Measurements from ENCODE around the gene TNK1. TPM values are rescaled to one million over a fixed set of nuclear protein-coding genes. Genes with fewer than 3 reads are reported as not detected.

TNK1 gene
- total and polyA plus RNA-seq, 7 donors, result 0.56 to 1.7 (median 0.82) TPM

DNA sequence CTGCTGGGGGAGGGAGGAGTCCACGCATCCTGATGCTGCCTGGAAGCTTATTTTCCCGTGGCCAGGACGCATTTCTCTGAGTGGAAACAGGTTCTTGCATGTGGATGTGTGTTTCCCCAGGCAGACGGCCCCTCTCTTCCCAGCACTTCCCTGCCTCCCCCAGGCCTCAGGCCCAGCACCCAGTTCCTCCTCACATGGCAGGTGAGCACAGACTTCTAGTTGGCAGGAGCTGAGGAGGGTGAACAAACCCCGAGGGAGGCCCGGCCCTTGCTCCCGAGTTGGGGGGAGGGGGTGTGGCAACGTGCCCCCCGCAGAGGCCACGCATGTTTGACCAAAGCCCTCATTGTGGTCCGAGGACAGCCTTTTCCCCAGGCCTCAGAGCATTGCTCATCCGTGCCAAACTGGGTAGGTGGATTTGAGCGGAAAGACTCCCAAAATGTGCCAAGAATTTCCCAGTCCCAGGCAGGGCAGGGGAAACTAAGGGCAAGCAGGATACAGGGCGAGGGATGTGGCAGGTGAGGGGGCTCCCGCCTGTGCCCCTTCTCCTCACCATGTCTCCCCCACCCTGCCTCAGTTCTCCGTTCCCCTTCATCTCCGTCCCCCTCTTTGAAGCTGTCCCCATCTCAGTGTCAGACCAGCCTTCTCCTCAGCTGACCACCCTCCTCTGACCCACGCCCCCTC, 37.7 kb downstream of the TNK1 start:
- intact Hi-C loops (cut with DNase I), result no loop called here
- DNase-seq (no peak), ATAC-seq (no peak)
- Histone ChIP-seq H3K27ac (no peak overlapping the region), H3K36me3 (ENCODE audit: insufficient read depth in 1 of 2, low read depth in 1 of 2) (peaks cover 0 to 5% of the 10 kb centered on the region in 2 donors), H3K4me3 (no peak overlapping the region), H3K27me3 (ENCODE audit: insufficient read depth in 3 of 3, low read length in 2 of 3) (no peaks in the 10 kb centered on the region), H3K4me1 (no peaks in the 10 kb centered on the region), H3K9me3 (no peaks in the 10 kb centered on the region)
- 65 to 71% (median 68%) methylated on average over 17 to 18 of the region's 18 CpGs for WGBS, 3 donors
- TF ChIP-seq, protein P1, sequence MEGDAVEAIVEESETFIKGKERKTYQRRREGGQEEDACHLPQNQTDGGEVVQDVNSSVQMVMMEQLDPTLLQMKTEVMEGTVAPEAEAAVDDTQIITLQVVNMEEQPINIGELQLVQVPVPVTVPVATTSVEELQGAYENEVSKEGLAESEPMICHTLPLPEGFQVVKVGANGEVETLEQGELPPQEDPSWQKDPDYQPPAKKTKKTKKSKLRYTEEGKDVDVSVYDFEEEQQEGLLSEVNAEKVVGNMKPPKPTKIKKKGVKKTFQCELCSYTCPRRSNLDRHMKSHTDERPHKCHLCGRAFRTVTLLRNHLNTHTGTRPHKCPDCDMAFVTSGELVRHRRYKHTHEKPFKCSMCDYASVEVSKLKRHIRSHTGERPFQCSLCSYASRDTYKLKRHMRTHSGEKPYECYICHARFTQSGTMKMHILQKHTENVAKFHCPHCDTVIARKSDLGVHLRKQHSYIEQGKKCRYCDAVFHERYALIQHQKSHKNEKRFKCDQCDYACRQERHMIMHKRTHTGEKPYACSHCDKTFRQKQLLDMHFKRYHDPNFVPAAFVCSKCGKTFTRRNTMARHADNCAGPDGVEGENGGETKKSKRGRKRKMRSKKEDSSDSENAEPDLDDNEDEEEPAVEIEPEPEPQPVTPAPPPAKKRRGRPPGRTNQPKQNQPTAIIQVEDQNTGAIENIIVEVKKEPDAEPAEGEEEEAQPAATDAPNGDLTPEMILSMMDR (IDR thresholded peaks at IDR 0.05), result no peak

GRCh38 chr17:7419819-7420610, 39.1 kb downstream of the TNK1 start, which contains the start of gene SPEM1:
SPEM1 (plus strand) TSS chr17:7420324; CDS start chr17:7420385, 61 bp downstream.
- no peaks in the 10 kb centered on the region for H3K4me1 ChIP-seq
- WGBS, 3 donors, result 75 to 79% (median 77%) methylated on average over 17 of the region's 17 CpGs
- H3K27ac ChIP-seq, result no peak within 1 kb of the TSS
- H3K27me3 ChIP-seq (ENCODE audit: insufficient read depth in 3 of 3, low read length in 2 of 3), result no peaks in the 10 kb centered on the region
- intact Hi-C loops (cut with DNase I), result no loop called here
- no peak for DNase-seq
- TF ChIP-seq, protein P1 (IDR thresholded peaks at IDR 0.05), result no peak
- no peak for ATAC-seq
- no peak within 1 kb of the TSS for H3K4me3 ChIP-seq
- no peaks in the 10 kb centered on the region for H3K9me3 ChIP-seq
- H3K36me3 ChIP-seq (ENCODE audit: insufficient read depth in 1 of 2, low read depth in 1 of 2), result no peaks in the 10 kb centered on the region

- intact Hi-C loops (cut with DNase I), result no loop called here
- DNase-seq (no peak), ATAC-seq (no peak)
- Histone ChIP-seq H3K4me1 (no peaks in the 10 kb centered on the region), H3K27ac (no peak overlapping the region), H3K4me3 (no peak overlapping the region), H3K27me3 (ENCODE audit: insufficient read depth in 3 of 3, low read length in 2 of 3) (no peaks in the 10 kb centered on the region), H3K9me3 (no peaks in the 10 kb centered on the region), H3K36me3 (ENCODE audit: insufficient read depth in 1 of 2, low read depth in 1 of 2) (no peaks in the 10 kb centered on the region)
- WGBS, 3 donors, result 93 to 95% (median 94%) methylated on average over 16 of the region's 16 CpGs
- TF ChIP-seq, protein P1 (IDR thresholded peaks at IDR 0.05), result no peak
Measured at GRCh38 chr17:7421186-7421585, 40.3 kb downstream of the TNK1 start.

DNA sequence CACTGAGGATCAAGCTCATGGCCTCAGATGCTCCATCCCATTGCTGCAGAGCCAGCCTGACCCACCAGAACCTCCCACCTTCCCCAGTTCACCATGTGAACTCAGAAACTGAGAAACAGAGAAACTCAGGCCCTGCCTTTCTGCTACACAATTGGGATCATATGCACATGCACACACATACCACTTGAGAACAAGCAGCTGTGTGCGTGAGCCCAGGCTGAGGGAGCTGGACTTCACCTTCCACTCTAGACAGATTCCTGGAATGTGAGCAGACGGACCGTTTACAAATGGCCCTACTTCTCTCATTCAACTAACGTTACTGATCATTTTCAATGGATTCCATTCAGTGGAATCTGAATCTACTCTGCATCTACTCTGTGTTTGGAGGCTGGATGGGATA, 42.8 kb downstream of the TNK1 start:
- H3K4me1 ChIP-seq, result no peaks in the 10 kb centered on the region
- no peaks in the 10 kb centered on the region for H3K9me3 ChIP-seq
- DNase-seq, result no peak
- WGBS, 3 donors, result 61 to 66% (median 63%) methylated on average over 4 of the region's 4 CpGs
- H3K36me3 ChIP-seq (ENCODE audit: insufficient read depth in 1 of 2, low read depth in 1 of 2), result no peaks in the 10 kb centered on the region
- TF ChIP-seq, protein P1 (IDR thresholded peaks at IDR 0.05), result no peak
- ATAC-seq, result no peak
- H3K4me3 ChIP-seq, result no peak overlapping the region
- intact Hi-C loops (cut with DNase I), result no loop called here
- no peaks in the 10 kb centered on the region for H3K27me3 ChIP-seq (ENCODE audit: insufficient read depth in 3 of 3, low read length in 2 of 3)
- H3K27ac ChIP-seq, result no peak overlapping the region

Measured in psoas muscle (tissue), 8 donors.